Esophagus muscularis mucosa (tissue), 4 donors: ENCODE results near the gene ZCWPW2. TPM values are rescaled to one million over a fixed set of nuclear protein-coding genes. Genes with fewer than 3 reads are reported as not detected.

Experiments used
- DNase-seq: peaks from one replicate; pipeline ENCODE4 v3.0.0-alpha.2; 2017; ENCODE audit errors: extremely low spot score
- H3K27ac ChIP-seq, 4 donors: fragments of 200-600 bp; sonication (generic); replicated peaks in 1 of 4; 1 replicate in 3 of 4; 2 replicates in 1 of 4; pipeline ENCODE4 v1.5.1; 2016 to 2019; ENCODE audit warnings: mild to moderate bottlenecking in 1 of 4
- H3K27me3 ChIP-seq, 4 donors: fragments of 200-600 bp; sonication (generic); one replicate each; pipeline versions ENCODE4 v1.5.1 to v1.6.0; 2016 to 2019
- H3K36me3 ChIP-seq, 4 donors: fragments of 200-600 bp; sonication (generic); one replicate each; pipeline ENCODE4 v1.5.1; 2016 to 2019
- H3K4me1 ChIP-seq, 4 donors: fragments of 200-600 bp; sonication (generic); one replicate each; pipeline ENCODE4 v1.5.1; 2016 to 2019
- H3K4me3 ChIP-seq, 4 donors: fragments of 200-600 bp; sonication (generic); 1 replicate in 2 of 4; 2 replicates in 2 of 4; pipeline ENCODE4 v1.5.1; 2016 to 2019; ENCODE audit warnings: mild to moderate bottlenecking in 4 of 4, moderate library complexity in 1 of 4
- H3K9me3 ChIP-seq, 4 donors: fragments of 200-600 bp; sonication (generic); 1 replicate in 3 of 4; 2 replicates in 1 of 4; pipeline ENCODE4 v1.5.1; 2016 to 2019
- CTCF ChIP-seq, 3 experiments: fragments of 200-600 bp in 2 of 3; fragments of 450-650 bp in 1 of 3; sonication (generic) in 2 of 3; IDR thresholded peaks; one replicate each; pipeline ENCODE4 v1.5.1; 2017 to 2019; ENCODE audit warnings: antibody characterized with exemption in 3 of 3, mild to moderate bottlenecking in 2 of 3, moderate library complexity in 1 of 3
- EP300 ChIP-seq: sonication (generic); formaldehyde crosslinking; IDR thresholded peaks from one replicate; pipeline ENCODE4 v1.6.1; 2017; ENCODE audit warnings: antibody characterized with exemption
- POLR2A ChIP-seq: fragments of 450-650 bp; IDR thresholded peaks from one replicate; pipeline ENCODE4 v1.6.1; 2017; ENCODE audit warnings: antibody characterized with exemption, moderate library complexity, mild to moderate bottlenecking, low read depth
- POLR2AphosphoS5 ChIP-seq, 2 donors: sonication (generic); formaldehyde crosslinking; IDR thresholded peaks; one replicate each; pipeline ENCODE4 v1.6.1; 2017; ENCODE audit warnings: antibody characterized with exemption in 2 of 2
- WGBS: methylation state at CpG from one replicate; pipeline ENCODE4 v1.1.5; 2018; 5-methylcytosine and 5-hydroxymethylcytosine counted together
- intact Hi-C: fragments of 100-400 bp; cut with DNase I; formaldehyde crosslinking; loops from one replicate; pipeline ENCODE4 v1.15.1; 2023
- total RNA-seq, 4 donors: library from RNA; depleted of rRNA; stranded (reverse); fragments of >200 nt; gene quantifications; one replicate each; pipeline versions ENCODE4 v1.1.0 to v1.2.1, GENCODE V29; 2016

The ZCWPW2 gene
- total RNA-seq, 4 donors from 2014 or later = 1.2 to 2.2 (median 1.6) TPM

- Histone ChIP-seq H3K36me3 (peaks cover 0 to 3% (median 0%) of the 10 kb centered on the region in 4 donors), H3K27me3 (no peaks in the 10 kb centered on the region), H3K27ac (no peak overlapping the region), H3K9me3 (peaks cover 0 to 10% (median 0%) of the 10 kb centered on the region in 4 donors), H3K4me3 (no peak overlapping the region), H3K4me1 (no peaks in the 10 kb centered on the region)
- intact Hi-C loops = no loop called here
- DNase-seq = no peak
- TF ChIP-seq CTCF (IDR thresholded peaks at IDR 0.05) = peak; percentile 43 to 65 (median 56)
- no peak for TF ChIP-seq POLR2A
These were observed 127.7 kb downstream of the ZCWPW2 start for GRCh38 chr3:28476194-28476593.

- Histone ChIP-seq H3K27me3 (no peaks in the 10 kb centered on the region), H3K9me3 (peaks cover 0 to 6% (median 0%) of the 10 kb centered on the region in 4 donors), H3K4me1 (no peaks in the 10 kb centered on the region), H3K36me3 (peaks cover 0 to 3% (median 0%) of the 10 kb centered on the region in 4 donors), H3K27ac (no peak overlapping the region), H3K4me3 (no peak overlapping the region)
- intact Hi-C loops = no loop called here
- no peak for DNase-seq
- no peak for TF ChIP-seq CTCF (IDR thresholded peaks at IDR 0.05)
- TF ChIP-seq EP300 = no peak
- no peak for TF ChIP-seq POLR2A
- TF ChIP-seq POLR2AphosphoS5 (IDR thresholded peaks at IDR 0.05) = no peak
- 72% methylated on average over 5 of the region's 5 CpGs for WGBS
These were observed 128.2 kb downstream of the ZCWPW2 start for GRCh38 chr3:28476764-28477163.

- DNase-seq = no peak
- no peak overlapping the region for H3K4me3 ChIP-seq
- no peaks in the 10 kb centered on the region for H3K36me3 ChIP-seq
- H3K9me3 ChIP-seq = peaks cover 0 to 20% (median 6%) of the 10 kb centered on the region in 4 donors
- intact Hi-C loops = no loop called here
- no peaks in the 10 kb centered on the region for H3K4me1 ChIP-seq
- TF ChIP-seq CTCF (IDR thresholded peaks at IDR 0.05) = no peak
- no peak for TF ChIP-seq POLR2AphosphoS5 (IDR thresholded peaks at IDR 0.05)
- TF ChIP-seq POLR2A = no peak
- TF ChIP-seq EP300 = no peak
- H3K27me3 ChIP-seq = no peaks in the 10 kb centered on the region
- H3K27ac ChIP-seq = no peak overlapping the region
These were observed 136.6 kb downstream of the ZCWPW2 start for GRCh38 chr3:28485164-28485563.

DNA sequence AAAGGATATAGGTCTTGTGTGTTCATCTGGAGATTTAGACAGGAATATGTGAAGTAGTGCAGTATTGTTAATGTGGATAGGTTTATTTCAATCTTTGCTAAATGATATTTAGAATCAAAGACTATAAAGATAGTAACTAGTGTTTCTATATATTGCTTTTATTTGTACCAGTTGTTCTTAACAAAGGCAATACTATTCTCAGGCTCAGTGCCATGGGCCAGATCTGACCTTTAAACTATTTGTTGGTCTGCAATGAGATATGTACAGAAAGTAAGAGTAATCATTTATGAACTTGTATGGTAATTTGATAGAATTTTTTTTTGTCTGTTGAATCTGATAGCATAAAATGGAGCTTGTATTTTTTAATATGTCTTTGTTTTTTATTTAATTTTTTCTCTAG lies 146.8 kb downstream of the ZCWPW2 start:
- no peaks in the 10 kb centered on the region for H3K4me1 ChIP-seq
- TF ChIP-seq CTCF (IDR thresholded peaks at IDR 0.05) (no peak), EP300 (no peak), POLR2AphosphoS5 (IDR thresholded peaks at IDR 0.05) (no peak), POLR2A (no peak)
- DNase-seq = no peak
- no peak overlapping the region for H3K27ac ChIP-seq
- intact Hi-C loops = no loop called here
- H3K4me3 ChIP-seq = no peak overlapping the region
- H3K27me3 ChIP-seq = no peaks in the 10 kb centered on the region
- no peaks in the 10 kb centered on the region for H3K36me3 ChIP-seq
- H3K9me3 ChIP-seq = no peaks in the 10 kb centered on the region

GRCh38 chr3:28502397-28502937 lies 153.9 kb downstream of the ZCWPW2 start:
- WGBS = 84% methylated on average over 6 of the region's 6 CpGs
- no peak for DNase-seq
- Histone ChIP-seq H3K27me3 (no peaks in the 10 kb centered on the region), H3K36me3 (no peaks in the 10 kb centered on the region), H3K4me1 (no peaks in the 10 kb centered on the region), H3K4me3 (no peak overlapping the region), H3K9me3 (no peaks in the 10 kb centered on the region), H3K27ac (no peak overlapping the region)
- TF ChIP-seq CTCF (IDR thresholded peaks at IDR 0.05) (no peak), EP300 (no peak), POLR2AphosphoS5 (IDR thresholded peaks at IDR 0.05) (no peak), POLR2A (no peak)
- intact Hi-C loops = no loop called here
